ENCODE results near the gene RXFP1. TPM values are rescaled to one million over a fixed set of nuclear protein-coding genes. Genes with fewer than 3 reads are reported as not detected.

The RXFP1 gene
- total and polyA plus RNA-seq, 12 donors, result 0.78 to 15.3 (median 6.7) TPM

DNA sequence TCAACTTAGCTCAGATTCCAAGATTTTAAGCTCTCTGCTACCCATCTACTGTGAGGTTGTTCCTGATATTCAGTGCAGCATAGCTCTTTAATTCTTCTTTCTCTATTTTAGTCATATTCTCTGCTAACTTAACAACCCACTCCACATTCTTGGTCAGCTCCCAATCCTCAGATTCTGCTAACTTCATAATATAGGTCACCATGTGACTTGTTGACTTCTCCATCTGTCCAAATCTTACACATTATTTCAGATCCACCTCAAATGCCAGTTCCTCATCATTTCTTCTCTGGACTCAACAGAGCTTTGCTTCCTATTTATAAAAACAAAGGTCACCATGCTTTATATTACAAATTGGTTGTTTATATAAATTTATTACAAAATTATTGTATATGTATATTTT is 29.3 kb upstream of the RXFP1 start:
- no peaks in the 10 kb centered on the region for H3K36me3 ChIP-seq (replicated peaks in 1 of 2)
- intact Hi-C loops (cut with DNase I), result no loop called here
- TF ChIP-seq, protein P1, sequence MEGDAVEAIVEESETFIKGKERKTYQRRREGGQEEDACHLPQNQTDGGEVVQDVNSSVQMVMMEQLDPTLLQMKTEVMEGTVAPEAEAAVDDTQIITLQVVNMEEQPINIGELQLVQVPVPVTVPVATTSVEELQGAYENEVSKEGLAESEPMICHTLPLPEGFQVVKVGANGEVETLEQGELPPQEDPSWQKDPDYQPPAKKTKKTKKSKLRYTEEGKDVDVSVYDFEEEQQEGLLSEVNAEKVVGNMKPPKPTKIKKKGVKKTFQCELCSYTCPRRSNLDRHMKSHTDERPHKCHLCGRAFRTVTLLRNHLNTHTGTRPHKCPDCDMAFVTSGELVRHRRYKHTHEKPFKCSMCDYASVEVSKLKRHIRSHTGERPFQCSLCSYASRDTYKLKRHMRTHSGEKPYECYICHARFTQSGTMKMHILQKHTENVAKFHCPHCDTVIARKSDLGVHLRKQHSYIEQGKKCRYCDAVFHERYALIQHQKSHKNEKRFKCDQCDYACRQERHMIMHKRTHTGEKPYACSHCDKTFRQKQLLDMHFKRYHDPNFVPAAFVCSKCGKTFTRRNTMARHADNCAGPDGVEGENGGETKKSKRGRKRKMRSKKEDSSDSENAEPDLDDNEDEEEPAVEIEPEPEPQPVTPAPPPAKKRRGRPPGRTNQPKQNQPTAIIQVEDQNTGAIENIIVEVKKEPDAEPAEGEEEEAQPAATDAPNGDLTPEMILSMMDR (IDR thresholded peaks at IDR 0.05), result no peak
- TF ChIP-seq POLR2A (IDR thresholded peaks at IDR 0.05), result no peak
- H3K27me3 ChIP-seq, result no peaks in the 10 kb centered on the region
- H3K4me3 ChIP-seq, result no peak overlapping the region
- H3K4me1 ChIP-seq (replicated peaks in 1 of 2), result no peaks in the 10 kb centered on the region
- H3K27ac ChIP-seq, result no peak overlapping the region
- no peak for DNase-seq
- H3K9me3 ChIP-seq (replicated peaks in 1 of 3), result no peaks in the 10 kb centered on the region

DNA sequence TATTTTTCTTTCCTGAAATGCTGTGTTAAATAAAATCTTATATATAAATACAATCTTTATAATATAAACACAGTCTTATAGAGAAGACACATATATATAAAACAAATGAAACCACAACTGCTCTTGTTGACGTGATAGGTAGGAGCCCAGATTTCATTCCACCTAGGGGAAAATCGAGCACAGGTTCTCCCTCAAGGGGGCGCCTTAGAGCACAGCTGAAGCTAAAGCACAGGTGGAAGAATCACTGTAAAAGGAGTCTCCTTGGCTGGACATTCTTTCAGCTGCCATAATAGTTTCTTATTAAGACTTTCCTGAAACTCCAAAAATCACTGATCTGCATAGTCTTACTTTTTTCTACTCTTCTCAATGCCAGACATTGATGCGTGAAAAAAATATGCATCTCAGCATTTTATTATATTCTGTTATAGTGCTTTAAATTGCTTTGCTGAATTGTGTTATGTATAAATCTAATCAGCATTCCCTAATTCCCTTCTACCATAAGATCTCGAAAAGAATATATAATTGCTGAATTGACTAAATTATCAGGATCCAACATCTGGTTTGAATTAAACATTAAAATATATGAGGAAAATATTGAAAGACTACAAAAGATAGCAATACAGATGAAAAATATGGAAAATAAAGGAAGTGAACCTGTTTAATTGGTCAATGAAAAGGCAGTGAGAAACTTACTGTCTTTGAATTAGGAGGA is 25.5 kb upstream of the RXFP1 start:
- Histone ChIP-seq H3K36me3 (replicated peaks in 1 of 2) (no peaks in the 10 kb centered on the region), H3K4me3 (no peak overlapping the region), H3K4me1 (replicated peaks in 1 of 2) (no peaks in the 10 kb centered on the region), H3K27me3 (no peaks in the 10 kb centered on the region), H3K9me3 (replicated peaks in 1 of 3) (no peaks in the 10 kb centered on the region), H3K27ac (no peak overlapping the region)
- intact Hi-C loops (cut with DNase I), result no loop called here
- TF ChIP-seq POLR2A (IDR thresholded peaks at IDR 0.05), result no peak
- TF ChIP-seq, protein P1 (IDR thresholded peaks at IDR 0.05), result peak in 5 of 6 experiments; percentile 11 to 49 (median 29)
- DNase-seq, result peak in 6 of 7 donors; percentile 20 to 62 (median 40)
- WGBS, 4 donors, result 29 to 41% (median 38%) methylated on average over 5 of the region's 5 CpGs

- intact Hi-C loops (cut with DNase I), result no loop called here
- Histone ChIP-seq H3K27ac (no peak overlapping the region), H3K9me3 (replicated peaks in 1 of 3) (no peaks in the 10 kb centered on the region), H3K36me3 (replicated peaks in 1 of 2) (no peaks in the 10 kb centered on the region), H3K4me3 (no peak overlapping the region), H3K27me3 (no peaks in the 10 kb centered on the region), H3K4me1 (replicated peaks in 1 of 2) (no peaks in the 10 kb centered on the region)
- DNase-seq, result no peak
- 63 to 74% (median 68%) methylated on average over 4 of the region's 4 CpGs for WGBS, 4 donors
- TF ChIP-seq POLR2A (IDR thresholded peaks at IDR 0.05), result no peak
- TF ChIP-seq, protein P1 (IDR thresholded peaks at IDR 0.05), result no peak
Observed at GRCh38 chr4:158500054-158500453, 21.6 kb upstream of the RXFP1 start.

- Histone ChIP-seq H3K4me1 (replicated peaks in 1 of 2) (no peaks in the 10 kb centered on the region), H3K9me3 (replicated peaks in 1 of 3) (no peaks in the 10 kb centered on the region), H3K27ac (no peak overlapping the region), H3K27me3 (no peaks in the 10 kb centered on the region), H3K4me3 (no peak overlapping the region), H3K36me3 (replicated peaks in 1 of 2) (no peaks in the 10 kb centered on the region)
- no peak for TF ChIP-seq POLR2A (IDR thresholded peaks at IDR 0.05)
- TF ChIP-seq, protein P1 (IDR thresholded peaks at IDR 0.05), result no peak
- WGBS, 4 donors, result 58 to 77% (median 63%) methylated on average over 2 of the region's 2 CpGs
- intact Hi-C loops (cut with DNase I), result no loop called here
- no peak for DNase-seq
Observed at GRCh38 chr4:158513256-158513655, 8.4 kb upstream of the RXFP1 start.

Data from adrenal gland (tissue), 12 donors.